HG03558 (cell line): ENCODE results near the gene SLC22A4.

Experiments
- ATAC-seq: cut with Tn5 transposase; IDR thresholded peaks from one replicate; pipeline ENCODE4 v1.9.1; 2021; ENCODE audit warnings: moderate number of reproducible peaks; ENCODE audit not compliant: unreplicated experiment; ENCODE audit errors: extremely low read depth

The SLC22A4 gene

GRCh38 chr5:132261881-132262845 lies 32.0 kb upstream of the SLC22A4 start:
- ATAC-seq = no peak

GRCh38 chr5:132262882-132263547 lies 31.2 kb upstream of the SLC22A4 start:
- no peak for ATAC-seq

GRCh38 chr5:132263548-132264261 lies 30.5 kb upstream of the SLC22A4 start:
- ATAC-seq = no peak

- no peak for ATAC-seq
These were observed 29.5 kb upstream of the SLC22A4 start for GRCh38 chr5:132264546-132265335.

- no peak for ATAC-seq
These were observed 28.7 kb upstream of the SLC22A4 start for GRCh38 chr5:132265336-132266030.

GRCh38 chr5:132266031-132266835 lies 28.0 kb upstream of the SLC22A4 start:
- no peak for ATAC-seq

- no peak for ATAC-seq
These were observed 27.4 kb upstream of the SLC22A4 start for GRCh38 chr5:132266836-132267160.

- ATAC-seq = no peak
These were observed 26.9 kb upstream of the SLC22A4 start for GRCh38 chr5:132267166-132267739.

- ATAC-seq = no peak
These were observed 26.0 kb upstream of the SLC22A4 start for GRCh38 chr5:132267931-132268768.

GRCh38 chr5:132268769-132269551 lies 25.2 kb upstream of the SLC22A4 start:
- ATAC-seq = peak; percentile 75

- ATAC-seq = no peak
These were observed 24.4 kb upstream of the SLC22A4 start for GRCh38 chr5:132269635-132270334.

GRCh38 chr5:132270335-132270665 lies 23.9 kb upstream of the SLC22A4 start:
- ATAC-seq = no peak

- ATAC-seq = no peak
These were observed 23.5 kb upstream of the SLC22A4 start for GRCh38 chr5:132270706-132271105.

- no peak for ATAC-seq
These were observed 22.6 kb upstream of the SLC22A4 start for GRCh38 chr5:132271251-132272246.
